ENCODE measurements around the gene SLC6A11. TPM values are rescaled to one million over a fixed set of nuclear protein-coding genes. Genes with fewer than 3 reads are reported as not detected.

Gene SLC6A11
- total and polyA plus RNA-seq, 2 of the 13 experiments (the other 11 are each of a cell fraction or from before 2014, with no cell fraction given), result 17.9 to 34.5 TPM

- no peak for DNase-seq (ENCODE audit: low spot score)
- no TSS peak for BruUV-seq (replicated peaks)
- H2AFZ ChIP-seq (ENCODE audit: low read length), result no peak overlapping the region
- no peak overlapping the region for H3K4me2 ChIP-seq (ENCODE audit: low read depth, low read length)
- no peak overlapping the region for H3K27ac ChIP-seq (ENCODE audit: extremely low read length, insufficient read depth, low read length)
- 63% methylated on average over 1 of the region's 1 CpG for WGBS (ENCODE audit: low lambda C conversion rate)
- H3K36me3 ChIP-seq (replicated peaks in 1 of 2; ENCODE audit: control insufficient read depth in 1 of 2, insufficient read depth in 2 of 2, low read length in 2 of 2), result no peaks in the 10 kb centered on the region
- FAIRE-seq, result no peak
- H3K79me2 ChIP-seq (ENCODE audit: insufficient read depth, low read length), result no peaks in the 10 kb centered on the region
- ChIA-PET CTCF (ENCODE audit: low intra/inter-chr PET ratio, low total read pairs) (no interaction called here), POLR2A (no interaction called here)
- H3K27me3 ChIP-seq (ENCODE audit: control insufficient read depth in 1 of 2, insufficient read depth in 2 of 2, low read length in 2 of 2), result no peaks in the 10 kb centered on the region
- H3K9me3 ChIP-seq (ENCODE audit: low read length), result no peaks in the 10 kb centered on the region
- H4K20me1 ChIP-seq (ENCODE audit: insufficient read depth, low read length), result no peaks in the 10 kb centered on the region
- peaks cover 54% of the 10 kb centered on the region for H3K4me1 ChIP-seq (ENCODE audit: insufficient read depth, low read length)
- H3K9ac ChIP-seq (ENCODE audit: insufficient read depth, low read depth, low read length), result no peak overlapping the region
- no peak for ATAC-seq
- in situ Hi-C loops (cut with HindIII; ENCODE audit: extremely low pct_ligation_motif_present, low pct_unique_long_range_greater_than_20kb), result no loop called here
- TF ChIP-seq ZHX1 (CRISPR knock-in tag; IDR thresholded peaks at IDR 0.05; ENCODE audit: low read depth) (no peak), KLF15 (CRISPR knock-in tag; IDR thresholded peaks at IDR 0.05; ENCODE audit: borderline replicate concordance) (no peak), ADNP (CRISPR knock-in tag; IDR thresholded peaks at IDR 0.05) (0 out of 2 replicates have a peak, but pooled peaks have one; percentile 65), SMARCC2 (IDR thresholded peaks at IDR 0.05) (no peak), SALL1 (CRISPR knock-in tag; IDR thresholded peaks at IDR 0.05) (no peak), DDIT3 (CRISPR knock-in tag; IDR thresholded peaks at IDR 0.05) (no peak), ZSCAN12 (CRISPR knock-in tag; IDR thresholded peaks at IDR 0.05) (no peak), NR3C1 (CRISPR knock-in tag; IDR thresholded peaks at IDR 0.05) (no peak), CEBPB (IDR thresholded peaks at IDR 0.05; ENCODE audit: borderline replicate concordance, low read depth, low read length) (0 out of 2 replicates have a peak, but pooled peaks have one; percentile 8), HNF4A (CRISPR knock-in tag; IDR thresholded peaks at IDR 0.05) (peak; percentile 15; the same call in 1 of the 2 replicates), ZNF709 (CRISPR knock-in tag; IDR thresholded peaks at IDR 0.05) (no peak), CHD2 (IDR thresholded peaks at IDR 0.05; ENCODE audit: low read depth, low read length) (no peak), BRCA1 (CRISPR knock-in tag; IDR thresholded peaks at IDR 0.05) (no peak), ZNF557 (CRISPR knock-in tag; IDR thresholded peaks at IDR 0.05) (no peak), CTCF (CRISPR knock-in tag; IDR thresholded peaks at IDR 0.05) (peak; percentile 38)
- intact Hi-C loops (cut with micrococcal nuclease; ENCODE audit: unreplicated experiment), result no loop called here
- H3K4me3 ChIP-seq (replicated peaks in 1 of 3; ENCODE audit: insufficient read depth in 1 of 3, low read depth in 2 of 3, low read length in 3 of 3), result no peak overlapping the region
Observed at GRCh38 chr3:10808130-10808735, 7.8 kb upstream of the SLC6A11 start.

All from HepG2 (cell line).